GM12878 (cell line): Measurements from ENCODE around the gene UHRF1. TPM values are rescaled to one million over a fixed set of nuclear protein-coding genes. Genes with fewer than 3 reads are reported as not detected.
A peak's percentile ranks its signal among the peaks of the same experiment; 100 is the strongest.

Experiments used
- E2F8 ChIP-seq: fragments of 450-650 bp; IDR thresholded peaks from 2 replicates; pipeline ENCODE4 v1.6.1; 2018; ENCODE audit warnings: mild to moderate bottlenecking, low read depth, moderate library complexity; ENCODE audit not compliant: partially characterized antibody
- IKZF2 ChIP-seq, 2 experiments: fragments of 450-650 bp; IDR thresholded peaks; 2 replicates each; pipeline ENCODE4 v1.6.1; 2017; ENCODE audit warnings: mild to moderate bottlenecking in 2 of 2, moderate library complexity in 2 of 2
- IRF4 ChIP-seq: IDR thresholded peaks from 2 replicates; pipeline ENCODE4 v1.6.1; 2011; ENCODE audit warnings: low read depth, low read length
- NFYB ChIP-seq: IDR thresholded peaks from 2 replicates; pipeline ENCODE4 v1.6.1; 2011; ENCODE audit warnings: low read depth, mild to moderate bottlenecking, low read length, improper control_type of control experiment, moderate library complexity; ENCODE audit not compliant: insufficient read depth
- NR2F1 ChIP-seq: fragments of 450-650 bp; conservative IDR thresholded peaks from 2 replicates; pipeline ENCODE4 v1.6.1; 2017; ENCODE audit warnings: mild to moderate bottlenecking
- POLR2A ChIP-seq: IDR thresholded peaks from 2 replicates; pipeline ENCODE4 v1.6.1; 2011; ENCODE audit warnings: low read depth, mild to moderate bottlenecking, low read length
- ZNF687 ChIP-seq: fragments of 450-650 bp; IDR thresholded peaks from 2 replicates; pipeline ENCODE4 v1.6.1; 2017; ENCODE audit warnings: mild to moderate bottlenecking, moderate library complexity
- polyA plus RNA-seq, 11 experiments: library from polyadenylated mRNA; depleted of rRNA in 4 of 11; unstranded in 6 of 11; stranded (reverse) in 5 of 11; fragments of >200 nt; fragmentation: Nextera tagmentation in 4 of 11; fragmentation: Illumina TruSeq in 1 of 11; extraction: Ambion mirVana in 4 of 11; extraction: Trizol in 1 of 11; gene quantifications; 1 replicate in 1 of 11; 2 replicates in 10 of 11; pipeline versions ENCODE4 v1.2.1 to v1.2.3, GENCODE V29; 2011 to 2016; ENCODE audit warnings: inconsistent platforms in 2 of 11, missing spikeins in 2 of 11, low read depth in 1 of 11
- total RNA-seq, 4 experiments: library from RNA; depleted of rRNA in 3 of 4; stranded (reverse); fragments of >200 nt in 3 of 4; fragmentation: Illumina TruSeq in 1 of 4; extraction: Trizol in 1 of 4; gene quantifications; 2 replicates each; pipeline versions ENCODE4 v1.2.1 to v1.2.3, GENCODE V29; 2013 to 2021

UHRF1 gene
- total and polyA plus RNA-seq, 10 of the 15 experiments (the other 5 are each of a cell fraction or from before 2014, with no cell fraction given): 13.0 to 109 (median 37.7) TPM

- no peak for TF ChIP-seq E2F8
- TF ChIP-seq POLR2A: peak; percentile 80
- TF ChIP-seq NR2F1: peak; percentile 87
- TF ChIP-seq IRF4: 0 out of 2 replicates have a peak, but pooled peaks have one; percentile 6
- TF ChIP-seq IKZF2 (IDR thresholded peaks at IDR 0.05): peak; percentile 18 to 25; a peak in 2 of 4 replicates
- peak; percentile 52 for TF ChIP-seq ZNF687
- TF ChIP-seq NFYB: no peak
Measured at GRCh38 chr19:4916292-4917082, 7.2 kb downstream of the UHRF1 start (continued).
